ENCODE data around the gene OR52A1. TPM values are rescaled to one million over a fixed set of nuclear protein-coding genes. Genes with fewer than 3 reads are reported as not detected.

Gene OR52A1
- total RNA-seq, 1 donor from 2014 or later, result not detected

DNA sequence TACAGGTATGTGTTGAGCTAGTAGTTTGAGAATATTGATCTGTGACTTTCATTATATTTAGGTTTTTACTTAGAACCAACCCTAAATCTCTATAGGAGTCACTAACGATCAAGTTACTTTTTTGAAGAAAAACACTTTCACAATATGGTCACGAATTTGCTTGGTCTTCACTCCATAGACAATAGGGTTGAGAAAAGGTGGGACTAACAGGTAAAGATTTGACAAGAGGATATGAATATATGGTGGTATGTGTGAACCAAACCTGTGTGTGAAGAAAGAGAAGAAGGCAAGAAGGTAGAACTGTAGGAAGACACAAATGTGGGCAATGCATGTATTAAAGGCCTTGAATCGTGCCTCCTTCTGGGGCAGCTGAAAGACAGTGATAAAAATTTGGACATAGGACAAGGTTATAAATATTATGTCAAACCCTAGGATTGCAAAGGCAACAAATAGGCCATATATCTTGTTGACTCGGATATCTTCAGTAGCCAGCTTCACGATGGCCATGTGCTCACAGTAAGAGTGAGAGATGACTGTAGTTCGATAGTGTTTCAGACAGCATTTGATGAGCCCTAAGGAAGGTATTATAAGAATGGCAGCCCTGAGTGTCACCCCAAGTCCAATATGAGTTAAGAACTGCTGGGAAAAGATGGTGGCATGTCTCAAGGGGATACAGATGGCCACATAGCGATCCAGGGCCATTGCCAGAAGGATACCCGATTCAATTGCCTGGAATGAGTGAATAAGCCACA is 22.8 kb downstream of the OR52A1 start:
- DNase-seq, result no peak

DNA sequence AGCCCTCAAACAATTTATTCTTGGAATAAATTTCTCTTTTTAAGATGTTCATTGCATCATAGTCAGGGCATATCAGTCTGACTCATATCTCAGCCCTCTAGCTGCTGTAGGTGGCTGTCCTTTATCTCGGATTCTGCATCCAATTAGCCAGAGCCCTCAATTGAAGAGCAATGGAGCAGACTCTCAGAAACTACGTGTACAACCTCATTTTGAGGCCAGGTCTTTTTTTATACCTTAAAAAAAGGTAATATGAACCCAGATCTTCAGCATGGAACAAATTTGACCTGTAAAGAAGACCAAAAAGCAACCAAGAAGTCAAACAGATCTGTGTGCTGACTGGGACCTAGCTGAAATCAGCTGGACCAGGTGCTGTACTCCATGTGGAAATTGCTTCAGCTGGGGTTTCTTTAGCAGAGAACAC is 25.1 kb downstream of the OR52A1 start:
- no peak for DNase-seq

DNA sequence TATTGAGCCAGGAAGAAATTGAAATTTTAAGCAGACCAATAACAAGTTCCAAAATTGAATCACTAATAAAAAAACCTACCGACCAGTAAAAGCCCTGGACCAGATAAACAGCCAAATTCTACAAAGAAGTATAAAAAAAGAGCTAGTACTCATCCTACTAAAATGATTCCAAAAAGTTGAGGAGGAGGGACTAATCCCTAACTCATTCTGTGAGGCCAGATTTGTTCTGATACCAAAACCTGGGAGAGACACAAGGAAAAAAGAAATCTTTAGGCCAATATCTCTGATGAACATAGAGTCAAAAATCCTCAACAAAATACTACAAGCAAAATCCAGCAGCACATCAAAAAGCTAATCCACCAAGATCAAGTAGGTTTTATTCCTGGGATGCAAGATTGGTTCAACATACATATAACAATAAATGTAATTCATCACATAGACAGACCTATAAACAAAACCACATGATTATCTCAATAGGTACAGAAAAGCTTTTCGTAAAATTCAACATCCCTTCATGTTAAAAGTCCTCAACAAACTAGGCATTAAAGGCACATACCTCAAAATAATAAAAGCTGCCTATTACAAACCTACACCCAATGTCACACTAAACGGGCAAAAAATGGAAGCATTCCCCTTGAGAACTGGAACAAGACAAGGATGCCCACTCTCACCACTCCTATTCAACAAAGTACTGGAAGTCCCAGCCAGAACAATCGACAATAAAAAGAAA is 29.5 kb downstream of the OR52A1 start:
- DNase-seq, result no peak

DNA sequence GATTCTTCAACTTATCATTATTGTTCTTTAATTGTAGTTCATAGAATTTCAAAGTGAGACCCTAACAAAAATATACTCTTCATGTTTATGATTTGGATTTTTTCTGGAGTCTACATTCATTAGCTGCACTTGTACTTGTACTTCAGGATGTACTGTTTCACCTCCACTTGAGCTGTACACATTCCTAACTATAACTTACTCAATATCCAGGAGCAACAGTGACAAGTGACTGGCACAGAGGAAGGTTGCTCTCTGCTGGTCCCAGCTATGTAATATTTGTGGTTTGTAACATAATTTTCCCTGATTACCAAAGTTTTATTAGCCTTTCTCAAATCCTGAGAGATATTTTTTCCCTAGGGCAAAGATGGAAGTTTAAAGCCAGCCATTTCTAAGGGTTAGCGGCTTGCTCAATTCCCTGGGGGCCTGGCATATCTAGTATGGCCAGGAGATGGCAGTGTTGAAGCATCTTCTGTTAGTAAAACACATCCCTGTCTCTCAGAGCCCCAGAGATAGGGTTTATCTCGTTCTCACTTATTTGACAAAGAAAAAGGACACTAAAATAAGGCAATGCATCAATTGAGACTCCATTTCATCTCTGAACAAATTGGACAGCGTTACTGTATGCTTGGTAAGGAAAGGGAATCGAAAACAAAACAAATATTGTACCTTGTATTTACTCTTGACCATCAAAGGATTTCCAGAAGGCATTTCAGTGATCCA is 30.6 kb downstream of the OR52A1 start:
- DNase-seq, result peak; percentile 72

GRCh38 chr11:5118893-5119292 is 35.7 kb downstream of the OR52A1 start:
- no peak for DNase-seq

DNA sequence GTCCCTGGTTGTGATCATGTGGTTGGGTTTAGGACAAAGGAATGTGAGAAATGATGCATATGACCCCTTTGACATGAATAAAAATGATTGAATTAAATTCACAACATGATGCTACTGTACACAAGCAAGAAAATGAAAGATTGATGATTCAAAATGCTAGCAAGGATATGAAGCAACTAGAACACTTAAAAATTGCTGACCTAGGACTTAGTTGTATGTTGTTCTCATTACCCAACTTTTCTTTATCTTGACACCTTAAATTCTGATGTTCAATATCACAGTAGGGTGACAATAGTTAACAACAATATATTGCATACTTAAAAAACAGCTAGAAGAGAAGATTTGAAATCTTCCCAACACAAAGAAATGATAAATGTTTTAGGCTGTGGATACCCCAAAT is 37.0 kb downstream of the OR52A1 start:
- DNase-seq, result no peak

- no peak for DNase-seq
These were observed 39.2 kb downstream of the OR52A1 start for GRCh38 chr11:5115339-5115738.

GRCh38 chr11:5107285-5107684 is 47.3 kb downstream of the OR52A1 start:
- no peak for DNase-seq

- no peak for DNase-seq
These were observed 51.5 kb downstream of the OR52A1 start for GRCh38 chr11:5103066-5103465.

GRCh38 chr11:5102246-5102645 is 52.3 kb downstream of the OR52A1 start:
- DNase-seq, result no peak

- DNase-seq, result no peak
These were observed 58.5 kb downstream of the OR52A1 start for GRCh38 chr11:5096011-5096410.

Other genes starting within 250 kb of the OR52A1 start
- gene OR51G2, start 235.4 kb downstream of the OR52A1 start, total RNA-seq, result not detected in 2 replicates
- not detected in 2 replicates for gene OR51G1, start 230.4 kb downstream of the OR52A1 start, total RNA-seq
- not detected in 2 replicates for gene OR51A4, start 207.2 kb downstream of the OR52A1 start, total RNA-seq
- not detected in 2 replicates for gene OR51A2, start 199.0 kb downstream of the OR52A1 start, total RNA-seq
- not detected in 2 replicates for gene OR51L1, start 159.9 kb downstream of the OR52A1 start, total RNA-seq
- not detected in 2 replicates for gene OR52J3, start 108.2 kb downstream of the OR52A1 start, total RNA-seq
- gene OR52E2, start 95.1 kb downstream of the OR52A1 start, total RNA-seq, result not detected in 2 replicates
- not detected in 2 replicates for gene OR52E1, start 85.2 kb downstream of the OR52A1 start, total RNA-seq
- gene OR52A5, start 16.4 kb downstream of the OR52A1 start, total RNA-seq, result not detected in 2 replicates
- not detected in 2 replicates for gene OR51V1, start 45.9 kb upstream of the OR52A1 start, total RNA-seq
- gene HBB, start 72.3 kb upstream of the OR52A1 start, total RNA-seq, result not detected in 2 replicates
- gene HBD, start 79.7 kb upstream of the OR52A1 start, total RNA-seq, result not detected in 2 replicates
- not detected in 2 replicates for gene HBG1, start 95.1 kb upstream of the OR52A1 start, total RNA-seq
- gene HBG2, start 100.0 kb upstream of the OR52A1 start, total RNA-seq, result not detected in 2 replicates
- not detected in 2 replicates for gene HBE1, start 115.2 kb upstream of the OR52A1 start, total RNA-seq
- not detected in 2 replicates for gene OR51B4, start 147.2 kb upstream of the OR52A1 start, total RNA-seq
- not detected in 2 replicates for gene OR51B2, start 169.5 kb upstream of the OR52A1 start, total RNA-seq
- not detected in 2 replicates for gene OR51B5, start 188.8 kb upstream of the OR52A1 start, total RNA-seq
- gene OR51B6, start 196.8 kb upstream of the OR52A1 start, total RNA-seq, result not detected in 2 replicates
- gene OR51M1, start 229.1 kb upstream of the OR52A1 start, total RNA-seq, result not detected in 2 replicates